ENCODE data around the gene POU6F2.

GRCh38 chr7:39415091-39415787 lies 437.5 kb downstream of the POU6F2 start:
- no peak for TF ChIP-seq CTCF (IDR thresholded peaks at IDR 0.05 in 4 of 5, conservative IDR thresholded peaks at IDR 0.05 in 1 of 5)
- TF ChIP-seq POLR2A (IDR thresholded peaks at IDR 0.05), result no peak
